ENCODE results near the gene ADARB1. TPM values are rescaled to one million over a fixed set of nuclear protein-coding genes. Genes with fewer than 3 reads are reported as not detected.

The ADARB1 gene
- total RNA-seq, 2 experiments from 2014 or later, result 6.6 to 20.5 TPM

DNA sequence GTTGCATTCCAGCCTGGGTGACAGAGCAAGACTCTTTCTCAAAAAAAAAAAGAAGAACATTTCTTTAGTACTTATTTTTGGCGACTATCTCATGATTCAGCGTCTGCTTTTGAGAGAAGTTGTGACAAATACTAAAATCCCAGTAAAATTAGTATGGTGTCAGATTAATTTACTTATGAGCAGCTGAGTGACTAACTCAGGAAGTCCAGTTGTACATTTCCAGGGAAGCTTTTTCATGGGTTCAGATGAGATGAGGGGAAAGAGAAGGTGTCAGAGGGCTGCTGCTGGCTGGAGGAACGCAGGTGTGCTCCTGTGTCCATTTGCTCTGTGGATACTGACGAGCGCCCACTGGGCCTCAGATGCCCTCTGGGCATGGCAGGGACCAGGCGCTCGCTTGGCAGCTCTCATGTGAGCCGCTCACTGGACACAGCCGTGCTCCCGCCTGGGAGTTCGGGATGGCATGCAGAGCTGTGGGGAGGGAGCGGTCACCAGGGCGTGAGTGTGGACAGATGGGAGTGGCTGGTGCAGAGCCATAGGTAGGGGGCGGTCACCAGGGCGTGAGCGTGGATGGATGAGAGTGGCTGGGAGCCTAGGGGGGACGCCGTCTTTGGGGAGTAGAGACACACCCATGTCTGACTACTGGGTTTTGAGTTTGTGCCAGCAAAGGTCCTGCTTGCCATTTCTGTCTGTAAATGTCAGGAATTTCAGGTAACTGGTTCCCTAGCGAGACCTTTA, 55.0 kb downstream of the ADARB1 start:
- POLR2A ChIA-PET, result interaction anchor here (1.4 to 10.5 kb wide), 4 partner anchors 16 to 32 kb away, joined by 7 to 116 read pairs (median 30); no protein-coding TSS in a partner anchor
- Histone ChIP-seq H3K27ac (ENCODE audit: low read depth, low read length, poor library complexity, severe bottlenecking) (no peak overlapping the region), H3K79me2 (ENCODE audit: insufficient read depth, low read depth, low read length) (no peaks in the 10 kb centered on the region), H3K9me2 (ENCODE audit: insufficient read depth, low read length) (no peaks in the 10 kb centered on the region), H3K4me2 (ENCODE audit: low read length) (no peak overlapping the region), H4K20me1 (ENCODE audit: insufficient read depth, low read length) (no peaks in the 10 kb centered on the region), H3K36me3 (ENCODE audit: insufficient read depth, low read length) (no peaks in the 10 kb centered on the region), H3K4me3 (ENCODE audit: low read depth, low read length, poor library complexity, severe bottlenecking) (no peak overlapping the region), H3K4me1 (ENCODE audit: insufficient read depth, low read length, poor library complexity, severe bottlenecking) (peaks cover 31% of the 10 kb centered on the region), H2AFZ (ENCODE audit: low read length) (no peak overlapping the region), H3K9me3 (ENCODE audit: low read length) (no peaks in the 10 kb centered on the region)
- CTCF ChIA-PET (ENCODE audit: unreplicated experiment), result interaction anchor here (1.9 to 2.3 kb wide), 4 partner anchors 9 to 31 kb away, joined by 5 to 14 read pairs (median 12); no protein-coding TSS in a partner anchor
- intact Hi-C loops (cut with micrococcal nuclease; ENCODE audit: unreplicated experiment), result loop anchor here (2.0 to 10.0 kb wide), 2 partner anchors 181 to 335 kb away; no protein-coding TSS in a partner anchor
- no peak for DNase-seq (ENCODE audit: low spot score)
- TF ChIP-seq, protein P1, sequence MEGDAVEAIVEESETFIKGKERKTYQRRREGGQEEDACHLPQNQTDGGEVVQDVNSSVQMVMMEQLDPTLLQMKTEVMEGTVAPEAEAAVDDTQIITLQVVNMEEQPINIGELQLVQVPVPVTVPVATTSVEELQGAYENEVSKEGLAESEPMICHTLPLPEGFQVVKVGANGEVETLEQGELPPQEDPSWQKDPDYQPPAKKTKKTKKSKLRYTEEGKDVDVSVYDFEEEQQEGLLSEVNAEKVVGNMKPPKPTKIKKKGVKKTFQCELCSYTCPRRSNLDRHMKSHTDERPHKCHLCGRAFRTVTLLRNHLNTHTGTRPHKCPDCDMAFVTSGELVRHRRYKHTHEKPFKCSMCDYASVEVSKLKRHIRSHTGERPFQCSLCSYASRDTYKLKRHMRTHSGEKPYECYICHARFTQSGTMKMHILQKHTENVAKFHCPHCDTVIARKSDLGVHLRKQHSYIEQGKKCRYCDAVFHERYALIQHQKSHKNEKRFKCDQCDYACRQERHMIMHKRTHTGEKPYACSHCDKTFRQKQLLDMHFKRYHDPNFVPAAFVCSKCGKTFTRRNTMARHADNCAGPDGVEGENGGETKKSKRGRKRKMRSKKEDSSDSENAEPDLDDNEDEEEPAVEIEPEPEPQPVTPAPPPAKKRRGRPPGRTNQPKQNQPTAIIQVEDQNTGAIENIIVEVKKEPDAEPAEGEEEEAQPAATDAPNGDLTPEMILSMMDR (conservative IDR thresholded peaks at IDR 0.05; ENCODE audit: low read length), result no peak
- TF ChIP-seq EZH2phosphoT487 (IDR thresholded peaks at IDR 0.05; ENCODE audit: borderline replicate concordance, low read depth, low read length), result no peak
- no TSS peak for BruUV-seq (replicated peaks)

DNA sequence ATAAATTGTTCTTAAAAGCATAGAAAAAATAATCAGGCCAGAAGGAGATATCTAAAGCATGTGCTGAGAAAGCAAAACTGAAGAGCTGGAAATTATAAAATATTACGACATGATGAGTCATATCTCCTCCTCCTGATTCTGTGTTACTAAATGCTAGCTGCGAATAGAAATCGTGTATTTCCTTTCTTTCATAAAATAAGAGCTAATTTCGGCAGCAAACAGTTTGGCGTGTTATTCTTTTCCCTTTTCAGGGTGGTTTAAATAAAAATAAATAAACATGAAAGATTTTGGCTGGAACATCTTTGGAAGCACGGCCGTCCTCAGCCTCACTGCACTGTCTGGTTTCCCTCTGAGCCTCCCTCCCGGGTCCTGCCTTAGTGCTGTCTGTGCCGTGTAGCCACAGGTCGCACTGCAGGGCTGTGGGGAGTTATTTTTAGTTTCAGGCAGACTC, 56.0 kb downstream of the ADARB1 start:
- BruUV-seq (replicated peaks), result no TSS peak
- intact Hi-C loops (cut with micrococcal nuclease; ENCODE audit: unreplicated experiment), result no loop called here
- H3K4me2 ChIP-seq (ENCODE audit: low read length), result no peak overlapping the region
- ChIA-PET POLR2A (interaction anchor here (0.6 to 10.5 kb wide), 3 partner anchors 17 to 1085 kb away, joined by 3 to 116 read pairs (median 52); no protein-coding TSS in a partner anchor), CTCF (ENCODE audit: unreplicated experiment) (interaction anchor here (1.9 kb wide), 1 partner anchor 28 kb away, joined by 5 read pairs; no protein-coding TSS in a partner anchor)
- H4K20me1 ChIP-seq (ENCODE audit: insufficient read depth, low read length), result no peaks in the 10 kb centered on the region
- no peak overlapping the region for H3K27ac ChIP-seq (ENCODE audit: low read depth, low read length, poor library complexity, severe bottlenecking)
- H3K9me3 ChIP-seq (ENCODE audit: low read length), result no peaks in the 10 kb centered on the region
- H3K36me3 ChIP-seq (ENCODE audit: insufficient read depth, low read length), result no peaks in the 10 kb centered on the region
- DNase-seq (ENCODE audit: low spot score), result no peak
- TF ChIP-seq, protein P1 (conservative IDR thresholded peaks at IDR 0.05; ENCODE audit: low read length), result no peak
- no peak for TF ChIP-seq EZH2phosphoT487 (IDR thresholded peaks at IDR 0.05; ENCODE audit: borderline replicate concordance, low read depth, low read length)
- no peak overlapping the region for H2AFZ ChIP-seq (ENCODE audit: low read length)
- peaks cover 22% of the 10 kb centered on the region for H3K4me1 ChIP-seq (ENCODE audit: insufficient read depth, low read length, poor library complexity, severe bottlenecking)
- H3K9me2 ChIP-seq (ENCODE audit: insufficient read depth, low read length), result no peaks in the 10 kb centered on the region
- no peak overlapping the region for H3K4me3 ChIP-seq (ENCODE audit: low read depth, low read length, poor library complexity, severe bottlenecking)
- H3K79me2 ChIP-seq (ENCODE audit: insufficient read depth, low read depth, low read length), result no peaks in the 10 kb centered on the region

Data from OCI-LY7 (cell line).